B cell (primary cell): ENCODE data around the gene CZIB. TPM values are rescaled to one million over a fixed set of nuclear protein-coding genes. Genes with fewer than 3 reads are reported as not detected.

ENCODE experiments used
- ATAC-seq: fragments of 200-7000 bp; cut with Tn5 transposase; one replicate; pipeline ENCODE4 v1.10.0; 2021; ENCODE audit warnings: low read depth, mild to moderate bottlenecking, moderate number of reproducible peaks, moderate library complexity
- CTCF ChIA-PET: fragments of 350-600 bp; sonication (Branson Sonifier 250); formaldehyde crosslinking; loops from one replicate; lab custom pipeline; 2021; ENCODE audit warnings: antibody characterized with exemption, inconsistent platforms; lab: Charles Lee
- POLR2A ChIA-PET: fragments of 350-600 bp; sonication (Branson Sonifier 250); formaldehyde crosslinking; loops from one replicate; lab custom pipeline; 2021; ENCODE audit warnings: antibody characterized with exemption; lab: Charles Lee
- DNase-seq: peaks from one replicate; pipeline ENCODE4 v3.0.0; 2013
- H2AFZ ChIP-seq: 2 replicates; pipeline ENCODE4 v1.6.1; 2012; ENCODE audit warnings: mild to moderate bottlenecking, low read depth, low read length; ENCODE audit not compliant: insufficient read depth, poor library complexity, severe bottlenecking
- H3K27ac ChIP-seq, 2 donors: 1 replicate in 1 of 2; 2 replicates in 1 of 2; pipeline ENCODE4 v1.5.1; 2012 to 2013; ENCODE audit warnings: low read length in 2 of 2, mild to moderate bottlenecking in 2 of 2, moderate library complexity in 1 of 2
- H3K27me3 ChIP-seq, 4 experiments: fragments of 200-600 bp in 1 of 4; sonication (generic) in 1 of 4; replicated peaks in 1 of 4; 1 replicate in 2 of 4; 2 replicates in 2 of 4; pipeline versions ENCODE4 v1.6.1 to v1.7.0; 2013 to 2016; ENCODE audit warnings: low read length in 3 of 4, mild to moderate bottlenecking in 2 of 4, mixed read lengths in 1 of 4, moderate library complexity in 1 of 4; ENCODE audit not compliant: insufficient read depth in 4 of 4, control insufficient read depth in 3 of 4; ENCODE audit errors: control extremely low read depth in 1 of 4
- H3K36me3 ChIP-seq, 2 experiments: replicated peaks in 1 of 2; 1 replicate in 1 of 2; 2 replicates in 1 of 2; pipeline versions ENCODE4 v1.6.1 to v1.7.1; 2013; ENCODE audit warnings: low read length in 1 of 2; ENCODE audit not compliant: insufficient read depth in 2 of 2, control insufficient read depth in 1 of 2; ENCODE audit errors: control extremely low read depth in 1 of 2, extremely low read depth in 1 of 2
- H3K4me1 ChIP-seq, 2 donors: fragments of 200-600 bp in 1 of 2; sonication (generic) in 1 of 2; 1 replicate in 1 of 2; 2 replicates in 1 of 2; pipeline versions ENCODE4 v1.5.1 to v1.6.1; 2013 to 2017; ENCODE audit warnings: low read length in 2 of 2; ENCODE audit not compliant: control insufficient read depth in 2 of 2, insufficient read depth in 2 of 2
- H3K4me2 ChIP-seq: replicated peaks from 2 replicates; pipeline ENCODE3; 2012; ENCODE audit warnings: mild to moderate bottlenecking, low read depth, low read length; ENCODE audit not compliant: poor library complexity, severe bottlenecking
- H3K4me3 ChIP-seq, 5 experiments: fragments of 200-600 bp in 1 of 5; sonication (generic) in 1 of 5; 1 replicate in 3 of 5; 2 replicates in 2 of 5; pipeline versions ENCODE4 v1.5.1 to v1.7.0; 2011 to 2016; ENCODE audit warnings: low read length in 4 of 5, mild to moderate bottlenecking in 4 of 5, low read depth in 2 of 5, control low read depth in 1 of 5, moderate library complexity in 1 of 5; ENCODE audit not compliant: insufficient read depth in 1 of 5; ENCODE audit errors: control extremely low read depth in 1 of 5, extremely low read depth in 1 of 5
- H3K79me2 ChIP-seq: fragments of 200-600 bp; sonication (generic); one replicate; pipeline ENCODE4 v1.6.0; 2016; ENCODE audit warnings: low read length; ENCODE audit not compliant: control insufficient read depth, insufficient read depth
- H3K9ac ChIP-seq: fragments of 200-600 bp; sonication (generic); 2 replicates; pipeline ENCODE4 v1.6.1; 2017; ENCODE audit warnings: mild to moderate bottlenecking, low read length, moderate library complexity
- H3K9me3 ChIP-seq, 3 donors: one replicate each; pipeline versions ENCODE4 v1.6.1 to v1.7.1; 2013; ENCODE audit warnings: low read length in 2 of 3; ENCODE audit not compliant: control insufficient read depth in 2 of 3, insufficient read depth in 1 of 3; ENCODE audit errors: control extremely low read depth in 1 of 3
- H4K20me1 ChIP-seq: 2 replicates; pipeline ENCODE4 v1.6.0; 2012; ENCODE audit warnings: mild to moderate bottlenecking, low read length; ENCODE audit not compliant: insufficient read depth, control insufficient read depth, poor library complexity, severe bottlenecking
- H3K27ac Mint-ChIP-seq: one replicate; pipeline ENCODE4 v1.8.0; 2021; ENCODE audit warnings: mixed read lengths
- H3K27me3 Mint-ChIP-seq: one replicate; pipeline ENCODE4 v1.8.0; 2021; ENCODE audit warnings: mixed read lengths
- H3K4me1 Mint-ChIP-seq: one replicate; pipeline ENCODE4 v1.8.0; 2021; ENCODE audit warnings: mixed read lengths
- H3K4me3 Mint-ChIP-seq: one replicate; pipeline ENCODE4 v1.8.0; 2021; ENCODE audit warnings: mixed read lengths
- H3K9me3 Mint-ChIP-seq: one replicate; pipeline ENCODE4 v1.8.0; 2022; ENCODE audit warnings: mixed read lengths; ENCODE audit not compliant: insufficient read depth
- CTCF ChIP-seq: fragments of 200-600 bp; IDR thresholded peaks from one replicate; pipeline ENCODE4 v1.8.0; 2022; ENCODE audit warnings: antibody characterized with exemption, mild to moderate bottlenecking
- EZH2 ChIP-seq: IDR thresholded peaks from 2 replicates; pipeline ENCODE4 v1.6.1; 2012; ENCODE audit warnings: borderline replicate concordance, low read depth, mild to moderate bottlenecking, moderate library complexity, low read length; ENCODE audit not compliant: insufficient read depth, poor library complexity, severe bottlenecking
- WGBS: methylation state at CpG from one replicate; pipeline ENCODE4 v1.1.5; 2013; ENCODE audit warnings: missing lambda C conversion rate; ENCODE audit not compliant: insufficient coverage; 5-methylcytosine and 5-hydroxymethylcytosine counted together
- intact Hi-C: fragments of 100-400 bp; cut with micrococcal nuclease; formaldehyde crosslinking; loops from one replicate; pipeline ENCODE4 v1.10.0; 2022
- polyA plus RNA-seq: library from polyadenylated mRNA; depleted of rRNA; stranded (reverse); fragments of >200 nt; gene quantifications from 2 replicates; pipeline ENCODE4 v1.2.3, GENCODE V29; 2012
- total RNA-seq, 2 donors: library from RNA; stranded (reverse); fragments of 120-200 nt in 1 of 2; gene quantifications; 1 replicate in 1 of 2; 2 replicates in 1 of 2; pipeline versions ENCODE4 v1.2.3 to v1.2.4, GENCODE V29; 2013 to 2022

Gene CZIB
- total and polyA plus RNA-seq, 2 donors (not counting 1 experiment from before 2014, with no cell fraction given), result 47.9 to 62.0 TPM

- H3K4me3 Mint-ChIP-seq, result peak overlapping the region; percentile 97
These were observed 24.4 kb downstream of the CZIB start for GRCh38 chr1:53196017-53196484.

More at GRCh38 chr1:53196017-53196484, 24.4 kb downstream of the CZIB start:
- Histone ChIP-seq H3K36me3 (peaks cover 0 to 10% of the 10 kb centered on the region in 2 experiments), H3K4me3 (peak overlapping the region in 4 of 5 experiments; percentile 72 to 91 (median 82)), H4K20me1 (no peaks in the 10 kb centered on the region), H2AFZ (peak overlapping the region; percentile 89), H3K27ac (peak overlapping the region; percentile 81 to 96), H3K9me3 (no peaks in the 10 kb centered on the region), H3K79me2 (peaks cover 27% of the 10 kb centered on the region), H3K27me3 (no peaks in the 10 kb centered on the region), H3K4me2 (peak overlapping the region; percentile 96), H3K4me1 (peaks cover 16 to 20% of the 10 kb centered on the region in 2 donors), H3K9ac (peak overlapping the region; percentile 99)
- intact Hi-C loops, result loop anchor here (1.0 to 2.0 kb wide), 5 partner anchors 24 to 1141 kb away; partner anchors contain the start of genes CC2D1B, CZIB, MAGOH and TXNDC12
- peaks cover 28% of the 10 kb centered on the region for H3K4me1 Mint-ChIP-seq
- 63% methylated on average over 4 of the region's 9 CpGs for WGBS
- ChIA-PET CTCF (interaction anchor here (1.8 to 3.1 kb wide), 3 partner anchors 10 to 15 kb away, joined by 9 to 27 read pairs (median 10); no protein-coding TSS in a partner anchor), POLR2A (interaction anchor here (0.9 to 1.0 kb wide), 2 partner anchors 23 to 131 kb away, joined by 3 to 5 read pairs; partner anchors contain the start of gene LRP8)
- H3K27ac Mint-ChIP-seq, result peak overlapping the region; percentile 95
- DNase-seq (no peak), ATAC-seq (no peak)
- no peak for TF ChIP-seq CTCF
- TF ChIP-seq EZH2, result no peak
- H3K27me3 Mint-ChIP-seq, result no peaks in the 10 kb centered on the region
- no peaks in the 10 kb centered on the region for H3K9me3 Mint-ChIP-seq
